Measurements from ENCODE around the gene FAM43B.

FAM43B gene

GRCh38 chr1:20574686-20575540 is 22.5 kb downstream of the FAM43B start (continued):
- TF ChIP-seq ZFP41 (tag by site-specific recombination; IDR thresholded peaks at IDR 0.05; ENCODE audit: borderline replicate concordance) (no peak), ZNF292 (tag by site-specific recombination; IDR thresholded peaks at IDR 0.05; ENCODE audit: borderline replicate concordance, low read depth) (no peak), ZNF423 (tag by site-specific recombination; IDR thresholded peaks at IDR 0.05) (no peak), CTCF (tag by site-specific recombination; IDR thresholded peaks at IDR 0.05) (peak; percentile 68), ZNF202 (tag by site-specific recombination; IDR thresholded peaks at IDR 0.05; ENCODE audit: borderline replicate concordance) (no peak), ZXDB (tag by site-specific recombination; IDR thresholded peaks at IDR 0.05) (no peak), ZNF610 (tag by site-specific recombination; IDR thresholded peaks at IDR 0.05; ENCODE audit: borderline replicate concordance) (no peak), BCL11B (tag by site-specific recombination; IDR thresholded peaks at IDR 0.05; ENCODE audit: low read depth) (no peak), ZNF747 (tag by site-specific recombination; IDR thresholded peaks at IDR 0.05) (no peak), SCRT1 (tag by site-specific recombination; IDR thresholded peaks at IDR 0.05; ENCODE audit: borderline replicate concordance) (no peak), ZNF148 (tag by site-specific recombination; IDR thresholded peaks at IDR 0.05; ENCODE audit: borderline replicate concordance) (no peak), ZBTB8A (tag by site-specific recombination; IDR thresholded peaks at IDR 0.05) (no peak), REST (tag by site-specific recombination; IDR thresholded peaks at IDR 0.05) (no peak), ZNF521 (tag by site-specific recombination; IDR thresholded peaks at IDR 0.05) (no peak), ZNF341 (tag by site-specific recombination; IDR thresholded peaks at IDR 0.05; ENCODE audit: low read depth) (no peak), TCF7L2 (IDR thresholded peaks at IDR 0.05; ENCODE audit: borderline replicate concordance, low read depth, low read length) (no peak), ZNF404 (tag by site-specific recombination; IDR thresholded peaks at IDR 0.05) (no peak), MYNN (tag by site-specific recombination; IDR thresholded peaks at IDR 0.05; ENCODE audit: borderline replicate concordance) (no peak), ZNF777 (tag by site-specific recombination; IDR thresholded peaks at IDR 0.05; ENCODE audit: borderline replicate concordance) (no peak), ZNF138 (tag by site-specific recombination; IDR thresholded peaks at IDR 0.05; ENCODE audit: borderline replicate concordance) (no peak), KLF9 (tag by site-specific recombination; IDR thresholded peaks at IDR 0.05; ENCODE audit: low read depth) (no peak)
- TF ChIP-seq, protein P1, sequence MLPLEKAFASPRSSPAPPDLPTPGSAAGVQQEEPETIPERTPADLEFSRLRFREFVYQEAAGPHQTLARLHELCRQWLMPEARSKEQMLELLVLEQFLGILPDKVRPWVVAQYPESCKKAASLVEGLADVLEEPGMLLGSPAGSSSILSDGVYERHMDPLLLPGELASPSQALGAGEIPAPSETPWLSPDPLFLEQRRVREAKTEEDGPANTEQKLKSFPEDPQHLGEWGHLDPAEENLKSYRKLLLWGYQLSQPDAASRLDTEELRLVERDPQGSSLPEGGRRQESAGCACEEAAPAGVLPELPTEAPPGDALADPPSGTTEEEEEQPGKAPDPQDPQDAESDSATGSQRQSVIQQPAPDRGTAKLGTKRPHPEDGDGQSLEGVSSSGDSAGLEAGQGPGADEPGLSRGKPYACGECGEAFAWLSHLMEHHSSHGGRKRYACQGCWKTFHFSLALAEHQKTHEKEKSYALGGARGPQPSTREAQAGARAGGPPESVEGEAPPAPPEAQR (tag by site-specific recombination; IDR thresholded peaks at IDR 0.05), result no peak
- TF ChIP-seq, protein P2, sequence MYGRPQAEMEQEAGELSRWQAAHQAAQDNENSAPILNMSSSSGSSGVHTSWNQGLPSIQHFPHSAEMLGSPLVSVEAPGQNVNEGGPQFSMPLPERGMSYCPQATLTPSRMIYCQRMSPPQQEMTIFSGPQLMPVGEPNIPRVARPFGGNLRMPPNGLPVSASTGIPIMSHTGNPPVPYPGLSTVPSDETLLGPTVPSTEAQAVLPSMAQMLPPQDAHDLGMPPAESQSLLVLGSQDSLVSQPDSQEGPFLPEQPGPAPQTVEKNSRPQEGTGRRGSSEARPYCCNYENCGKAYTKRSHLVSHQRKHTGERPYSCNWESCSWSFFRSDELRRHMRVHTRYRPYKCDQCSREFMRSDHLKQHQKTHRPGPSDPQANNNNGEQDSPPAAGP (tag by site-specific recombination; IDR thresholded peaks at IDR 0.05), result peak; percentile 51; the same call in 1 of the 2 replicates
- TF ChIP-seq, protein P3, sequence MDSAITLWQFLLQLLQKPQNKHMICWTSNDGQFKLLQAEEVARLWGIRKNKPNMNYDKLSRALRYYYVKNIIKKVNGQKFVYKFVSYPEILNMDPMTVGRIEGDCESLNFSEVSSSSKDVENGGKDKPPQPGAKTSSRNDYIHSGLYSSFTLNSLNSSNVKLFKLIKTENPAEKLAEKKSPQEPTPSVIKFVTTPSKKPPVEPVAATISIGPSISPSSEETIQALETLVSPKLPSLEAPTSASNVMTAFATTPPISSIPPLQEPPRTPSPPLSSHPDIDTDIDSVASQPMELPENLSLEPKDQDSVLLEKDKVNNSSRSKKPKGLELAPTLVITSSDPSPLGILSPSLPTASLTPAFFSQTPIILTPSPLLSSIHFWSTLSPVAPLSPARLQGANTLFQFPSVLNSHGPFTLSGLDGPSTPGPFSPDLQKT (IDR thresholded peaks at IDR 0.05; ENCODE audit: borderline replicate concordance, low read depth, low read length), result no peak
- TF ChIP-seq, protein P4, sequence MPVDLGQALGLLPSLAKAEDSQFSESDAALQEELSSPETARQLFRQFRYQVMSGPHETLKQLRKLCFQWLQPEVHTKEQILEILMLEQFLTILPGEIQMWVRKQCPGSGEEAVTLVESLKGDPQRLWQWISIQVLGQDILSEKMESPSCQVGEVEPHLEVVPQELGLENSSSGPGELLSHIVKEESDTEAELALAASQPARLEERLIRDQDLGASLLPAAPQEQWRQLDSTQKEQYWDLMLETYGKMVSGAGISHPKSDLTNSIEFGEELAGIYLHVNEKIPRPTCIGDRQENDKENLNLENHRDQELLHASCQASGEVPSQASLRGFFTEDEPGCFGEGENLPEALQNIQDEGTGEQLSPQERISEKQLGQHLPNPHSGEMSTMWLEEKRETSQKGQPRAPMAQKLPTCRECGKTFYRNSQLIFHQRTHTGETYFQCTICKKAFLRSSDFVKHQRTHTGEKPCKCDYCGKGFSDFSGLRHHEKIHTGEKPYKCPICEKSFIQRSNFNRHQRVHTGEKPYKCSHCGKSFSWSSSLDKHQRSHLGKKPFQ (tag by site-specific recombination; IDR thresholded peaks at IDR 0.05), result no peak
